NCI-H774 (cell line): ENCODE measurements around the gene BMPR1A.

Source experiments
- DNase-seq: peaks from one replicate; lab custom pipeline; 2025; lab: John Stamatoyannopoulos, UW

The BMPR1A gene

DNA sequence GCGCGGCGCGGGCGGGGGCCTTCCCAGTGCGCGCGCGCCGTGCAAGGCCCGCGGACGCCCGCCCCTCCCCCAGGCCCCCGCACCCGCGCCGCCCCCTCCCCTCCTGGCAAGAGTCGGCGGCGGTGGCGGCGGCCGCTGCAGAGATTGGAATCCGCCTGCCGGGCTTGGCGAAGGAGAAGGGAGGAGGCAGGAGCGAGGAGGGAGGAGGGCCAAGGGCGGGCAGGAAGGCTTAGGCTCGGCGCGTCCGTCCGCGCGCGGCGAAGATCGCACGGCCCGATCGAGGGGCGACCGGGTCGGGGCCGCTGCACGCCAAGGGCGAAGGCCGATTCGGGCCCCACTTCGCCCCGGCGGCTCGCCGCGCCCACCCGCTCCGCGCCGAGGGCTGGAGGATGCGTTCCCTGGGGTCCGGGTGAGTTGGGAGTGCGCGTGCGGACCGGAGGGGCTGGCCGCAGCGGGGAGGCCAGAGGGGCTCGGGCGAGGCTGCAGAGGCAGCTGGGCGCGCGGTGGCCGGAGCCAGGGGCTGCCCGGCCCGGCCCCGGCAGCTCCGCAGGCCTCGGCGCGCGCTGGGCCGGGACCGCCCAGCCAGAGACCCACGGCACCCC, at the start of gene BMPR1A:
TSS of gene BMPR1A (plus strand) at position 109 of the 602 bp plus-strand sequence. CDS start 119,400 bp downstream, outside the sequence.
- DNase-seq: no peak

DNA sequence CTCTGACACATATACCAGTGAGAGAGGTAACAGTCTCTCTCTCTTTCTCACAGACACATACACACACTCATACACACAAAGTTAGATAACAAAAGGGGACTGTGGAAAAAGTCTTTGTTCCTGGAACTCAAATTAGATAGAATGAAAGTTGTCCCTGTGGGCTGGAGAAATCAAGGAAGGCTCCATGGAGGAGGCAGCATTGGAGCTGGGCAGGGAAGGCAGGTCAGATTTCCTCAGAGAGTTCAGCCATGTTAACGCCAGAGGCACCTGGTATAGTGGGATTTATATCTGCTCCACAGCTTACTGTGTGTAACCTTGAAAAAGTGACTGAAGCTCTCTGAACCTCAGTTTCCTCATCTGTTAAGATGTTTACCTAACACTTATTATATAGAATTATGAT, 49.4 kb upstream of the BMPR1A start:
- no peak for DNase-seq

DNA sequence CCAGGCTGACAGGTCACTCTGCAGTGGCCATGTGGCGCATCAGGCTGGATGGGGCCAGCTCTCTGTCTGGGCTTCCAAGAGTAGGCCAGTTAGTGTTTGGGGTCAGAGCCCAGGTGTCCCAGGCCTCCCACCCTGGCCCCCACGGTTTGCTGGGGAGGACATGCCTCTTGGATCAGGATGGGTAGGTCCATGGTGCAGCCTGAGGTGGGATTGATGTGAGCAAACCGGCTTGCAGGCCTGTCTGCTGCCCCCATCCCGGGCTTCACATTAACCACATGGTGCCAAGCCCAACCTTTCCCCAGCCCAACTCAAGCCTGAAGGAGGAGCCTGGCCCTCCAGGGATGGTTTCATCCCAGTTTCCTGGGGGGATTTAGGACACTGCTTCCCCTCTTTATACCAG, 48.9 kb upstream of the BMPR1A start:
- DNase-seq: no peak

DNA sequence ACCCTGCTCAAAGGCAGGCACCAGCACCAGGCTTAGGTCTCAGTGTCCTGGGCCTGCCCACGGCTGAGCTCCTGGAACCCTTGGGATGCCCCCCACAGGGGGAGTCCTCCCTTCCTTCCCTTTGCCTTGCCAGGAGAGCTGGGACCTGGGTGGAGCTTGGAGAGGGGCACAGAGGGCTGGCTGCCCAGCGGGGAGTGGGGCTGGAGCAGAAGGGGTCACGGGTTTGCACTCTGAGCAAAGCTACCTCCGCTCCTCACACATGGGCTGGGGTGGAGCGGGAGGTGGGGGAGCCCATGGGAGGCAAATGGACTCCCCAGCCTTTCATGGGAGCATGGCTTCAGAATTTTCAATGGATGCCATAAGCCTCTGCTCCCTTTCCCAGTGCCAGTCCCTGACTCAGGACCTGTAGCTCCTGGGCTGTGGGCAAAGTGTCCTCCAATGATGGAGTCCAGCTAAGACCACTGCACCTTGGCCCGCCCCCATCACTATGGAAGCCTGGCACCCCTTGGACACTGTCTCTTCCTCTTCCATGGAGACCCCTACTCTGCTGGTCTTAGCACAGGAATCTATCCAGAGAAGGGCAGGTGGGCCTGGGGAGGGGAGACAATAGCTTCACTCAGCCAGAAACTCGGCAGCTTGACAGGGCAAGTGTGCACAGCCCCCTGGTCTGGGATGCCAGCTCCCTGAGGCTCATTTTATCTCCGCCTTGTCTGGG, 48.2 kb upstream of the BMPR1A start:
- DNase-seq: no peak

DNA sequence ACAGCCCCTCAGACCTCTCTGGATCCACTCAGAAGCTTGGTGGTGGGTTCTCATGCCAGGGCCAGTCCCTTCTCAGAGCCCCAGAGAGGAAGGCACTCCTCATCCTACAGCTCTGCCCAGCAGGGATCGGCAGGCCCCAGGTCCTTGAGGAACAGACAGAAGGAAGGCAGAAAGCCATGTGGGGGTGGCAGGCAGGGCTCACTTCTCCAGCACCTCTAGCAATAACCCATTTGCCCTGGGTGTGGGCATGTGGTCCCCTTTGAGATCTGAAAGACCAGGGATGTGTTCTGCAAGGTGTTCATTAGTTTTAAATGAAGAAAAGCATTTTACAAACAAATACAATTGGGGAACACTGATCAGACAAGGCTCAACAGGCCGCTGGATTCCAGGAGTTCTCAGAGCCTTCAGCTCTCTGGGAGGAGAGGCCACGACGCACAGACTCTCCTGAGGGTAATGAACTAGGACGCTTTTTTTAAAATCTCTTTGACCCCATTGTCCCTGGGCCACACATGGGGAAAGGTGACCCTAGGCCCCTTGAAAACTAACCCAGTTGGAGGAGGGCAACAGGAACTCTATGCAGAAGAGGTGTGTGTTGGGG, 47.5 kb upstream of the BMPR1A start:
- DNase-seq: no peak

DNA sequence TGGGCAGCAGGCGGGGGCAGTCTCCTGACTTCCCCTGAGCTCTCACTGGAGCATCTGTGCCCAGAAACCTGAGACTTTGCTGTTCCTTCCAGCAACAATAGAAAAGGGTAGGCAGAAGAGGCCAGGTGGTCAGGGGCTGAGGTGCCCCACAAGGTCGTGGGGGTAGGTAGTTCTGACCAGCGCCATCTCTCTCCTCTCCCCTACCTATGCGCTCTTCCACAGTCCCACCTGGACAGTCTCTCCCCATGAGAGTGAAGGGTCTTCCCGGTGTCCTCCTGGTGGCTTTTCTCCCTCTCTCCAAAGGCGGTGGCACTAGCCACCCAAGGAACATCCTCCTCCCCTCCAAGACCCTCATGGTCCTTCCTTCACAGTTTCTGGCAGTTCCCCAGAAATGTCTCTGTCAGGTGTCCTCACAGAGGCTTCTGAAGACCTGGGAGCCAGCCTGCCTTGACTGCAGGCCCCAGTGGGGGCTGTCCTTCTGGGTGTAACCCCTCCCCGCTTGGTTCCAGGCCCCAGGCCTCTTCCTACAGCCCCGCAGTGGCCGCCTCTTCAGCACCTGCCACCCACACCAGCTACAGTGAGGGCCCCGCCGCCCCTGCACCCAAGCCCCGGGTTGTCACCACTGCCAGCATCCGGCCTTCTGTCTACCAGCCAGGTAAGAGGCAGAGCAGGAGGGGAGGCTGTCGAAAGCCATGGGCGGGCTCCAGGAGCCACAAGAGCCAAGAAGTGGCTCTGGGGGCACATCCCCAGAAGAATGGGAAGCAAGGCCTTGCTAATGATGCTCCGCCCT, 46.8 kb upstream of the BMPR1A start:
- DNase-seq: no peak

DNA sequence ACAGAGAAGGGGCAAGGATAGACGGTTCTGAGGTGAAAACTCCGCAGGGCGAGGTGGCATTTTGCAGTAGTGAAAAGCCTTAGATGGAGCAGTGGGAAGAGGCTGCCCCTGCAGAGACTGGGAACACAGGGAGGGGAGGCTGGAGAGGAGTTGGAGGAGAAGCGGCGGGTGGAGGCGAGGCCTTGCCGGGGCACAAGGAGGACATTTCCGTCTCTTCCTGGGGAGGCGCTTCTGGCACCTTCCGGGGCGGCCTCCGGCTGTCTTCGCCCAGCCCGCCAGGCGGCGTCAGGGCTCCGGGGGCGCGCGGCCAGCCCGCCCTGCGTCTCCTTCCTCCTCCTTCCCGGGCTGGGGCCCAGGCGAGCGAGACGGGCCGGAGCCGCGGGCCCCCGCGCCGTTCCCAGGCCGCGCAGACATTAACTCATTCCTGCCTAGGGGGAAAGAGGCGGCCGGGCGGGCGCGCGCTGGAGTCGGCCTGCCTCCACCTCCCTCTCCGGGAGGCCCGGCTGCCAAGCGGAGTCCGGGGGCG, 45.4 kb upstream of the BMPR1A start:
- DNase-seq: peak; percentile 26

DNA sequence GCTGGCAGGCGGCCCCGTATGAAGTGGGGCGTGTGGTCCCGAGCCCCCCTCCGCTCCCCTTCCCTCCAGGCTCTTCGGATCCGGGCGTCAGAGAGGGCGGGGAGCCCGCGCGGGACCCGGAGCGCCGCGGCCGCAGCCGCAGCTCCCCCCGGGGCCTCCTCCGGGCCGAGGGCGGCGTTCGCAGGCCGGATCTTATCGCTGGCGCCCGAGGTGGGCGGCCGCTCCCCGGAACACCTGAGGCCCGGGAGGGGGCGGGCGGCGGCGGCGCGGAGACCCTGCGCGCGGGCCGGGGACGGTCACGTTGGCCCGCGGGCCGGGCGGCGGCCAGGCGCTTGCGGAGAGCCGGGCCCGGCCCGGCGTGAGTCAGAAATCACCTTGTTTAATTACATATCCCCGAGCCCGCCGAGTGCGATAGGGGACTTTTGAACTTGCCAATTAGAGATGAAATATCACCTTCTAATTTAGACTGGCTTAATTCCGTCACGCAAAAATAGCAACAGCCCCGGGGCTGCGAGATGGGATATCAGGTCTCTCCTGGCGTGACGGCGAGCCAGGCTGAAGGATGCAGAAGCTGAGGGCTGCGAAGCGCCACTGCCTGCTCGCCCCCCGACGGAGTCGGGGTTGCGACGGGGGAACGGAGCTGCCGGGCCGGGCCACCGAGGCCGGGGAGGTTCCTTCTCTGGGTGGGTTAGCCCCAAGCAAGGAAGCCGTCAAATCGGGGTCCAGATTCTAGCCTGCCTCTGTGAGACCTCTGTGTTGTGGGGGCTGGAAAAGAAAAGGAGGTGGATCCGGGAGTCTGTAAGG, 44.7 kb upstream of the BMPR1A start:
- no peak for DNase-seq

DNA sequence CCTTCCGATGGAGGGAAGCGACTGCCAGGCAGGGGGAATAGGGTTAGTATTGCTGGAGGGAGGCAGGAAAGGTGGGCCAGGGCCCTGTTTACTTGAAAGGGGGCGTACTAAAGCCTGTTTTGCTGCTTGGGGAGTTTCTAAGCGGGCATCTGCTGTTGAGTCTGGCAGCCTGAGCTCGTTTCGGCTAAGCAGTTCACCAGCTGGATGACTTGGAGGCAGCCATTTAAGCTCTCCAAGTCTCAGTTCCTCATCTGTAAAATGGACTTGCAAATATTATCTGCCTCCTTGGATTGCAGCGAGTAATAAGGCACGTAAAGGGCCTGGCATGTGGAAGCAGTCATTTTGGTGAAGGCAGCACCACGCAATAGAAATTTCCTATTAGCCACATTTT, 44.1 kb upstream of the BMPR1A start:
- DNase-seq: no peak

DNA sequence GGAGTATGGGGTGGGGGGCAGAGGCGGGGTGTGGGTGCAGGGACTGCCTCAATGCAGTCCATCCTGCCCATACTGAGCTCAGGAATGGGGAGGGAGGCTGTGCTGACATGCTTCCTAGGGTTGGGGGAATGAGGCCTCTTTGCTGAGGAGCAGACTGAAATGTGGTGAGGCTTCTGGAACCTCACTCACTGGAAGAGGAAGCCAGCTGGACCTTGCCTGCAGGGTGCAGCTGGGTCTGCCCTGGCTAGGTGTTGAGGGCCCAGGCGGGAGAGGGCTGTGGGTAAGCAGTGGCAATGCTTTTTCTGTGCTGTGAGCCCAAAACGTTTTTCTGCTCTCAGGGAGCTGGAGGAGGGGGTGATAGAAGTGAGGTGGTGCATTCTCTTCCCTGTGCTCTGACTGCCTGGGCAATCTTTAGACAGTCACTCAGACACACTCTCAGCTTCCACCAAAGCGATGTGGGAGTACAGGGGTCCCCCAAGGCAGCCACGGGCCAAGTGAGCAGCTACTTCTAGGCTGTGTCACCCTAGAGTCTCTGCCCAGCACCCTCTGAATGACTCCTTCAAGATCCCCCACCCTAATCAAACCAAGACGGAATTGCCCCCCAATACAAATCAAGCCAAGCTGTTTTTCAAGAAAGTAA, 41.1 kb upstream of the BMPR1A start:
- no peak for DNase-seq

DNA sequence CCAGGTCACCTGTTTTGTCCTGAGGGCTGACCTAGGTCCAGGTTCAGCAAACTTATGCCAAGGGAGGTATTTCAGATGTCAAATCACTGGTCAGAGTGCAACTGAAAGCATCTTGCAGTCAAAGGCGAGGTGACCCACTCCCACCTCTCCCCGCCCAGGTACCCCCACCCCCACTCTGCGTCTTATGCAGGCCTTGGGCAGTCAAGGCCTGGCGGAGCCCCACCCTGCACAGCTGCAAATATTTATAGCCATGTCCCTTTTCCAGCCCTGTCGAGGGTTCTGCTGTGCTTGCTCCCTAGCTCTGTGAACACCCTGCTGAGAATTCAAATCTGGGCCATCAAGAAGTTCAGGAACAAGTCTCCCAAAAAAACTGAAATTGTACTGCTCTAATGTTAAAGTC, 40.6 kb upstream of the BMPR1A start:
- no peak for DNase-seq

DNA sequence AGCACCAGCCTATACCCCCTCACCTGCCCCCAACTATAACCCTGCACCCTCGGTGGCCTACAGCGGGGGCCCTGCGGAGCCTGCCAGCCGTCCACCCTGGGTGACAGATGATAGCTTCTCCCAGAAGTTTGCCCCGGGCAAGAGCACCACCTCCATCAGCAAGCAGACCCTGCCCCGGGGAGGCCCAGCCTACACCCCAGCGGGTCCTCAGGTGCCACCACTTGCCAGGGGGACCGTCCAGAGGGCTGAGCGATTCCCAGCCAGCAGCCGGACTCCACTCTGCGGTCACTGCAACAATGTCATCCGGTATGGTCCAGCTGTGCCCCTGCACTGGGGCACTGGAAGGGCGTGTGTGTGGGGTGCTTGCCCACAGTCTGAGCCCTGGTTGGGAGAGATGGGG, 40.0 kb upstream of the BMPR1A start:
- DNase-seq: no peak

DNA sequence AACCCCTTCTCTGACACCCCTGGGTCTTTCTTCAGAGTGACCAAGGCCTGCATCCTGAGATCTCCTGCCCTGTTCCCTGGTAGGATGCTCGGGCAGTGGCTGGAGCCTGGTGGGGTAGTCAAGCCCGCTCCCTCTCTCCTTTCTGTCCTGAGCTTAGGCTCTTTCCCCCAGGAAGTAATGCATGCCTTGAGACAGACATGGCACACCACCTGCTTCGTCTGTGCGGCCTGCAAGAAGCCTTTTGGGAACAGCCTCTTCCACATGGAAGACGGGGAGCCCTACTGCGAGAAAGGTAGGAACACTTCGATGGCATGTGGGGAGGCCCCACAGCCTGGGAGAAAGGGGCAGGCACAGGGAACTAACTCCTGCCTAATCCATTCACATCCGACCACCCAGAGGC, 37.9 kb upstream of the BMPR1A start:
- no peak for DNase-seq

DNA sequence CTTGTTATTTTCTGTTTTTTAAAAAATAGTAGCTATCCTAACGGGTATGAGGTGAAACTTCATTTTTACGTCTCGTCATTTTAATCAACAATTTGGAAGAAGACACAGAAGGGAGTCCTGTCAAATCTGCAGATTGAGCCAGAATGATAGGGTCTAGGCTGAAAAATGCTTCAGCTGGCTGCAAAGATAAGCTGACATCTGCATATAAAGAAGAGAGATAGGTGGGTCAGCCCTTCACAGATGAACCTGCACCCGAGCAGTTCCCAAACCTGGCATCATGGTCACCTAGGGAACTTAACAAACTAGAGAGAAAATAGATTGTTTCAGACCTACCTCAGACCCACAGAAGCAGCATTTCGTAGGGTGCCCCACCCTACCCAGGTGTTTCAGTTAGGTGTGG, 35.2 kb upstream of the BMPR1A start:
- no peak for DNase-seq

DNA sequence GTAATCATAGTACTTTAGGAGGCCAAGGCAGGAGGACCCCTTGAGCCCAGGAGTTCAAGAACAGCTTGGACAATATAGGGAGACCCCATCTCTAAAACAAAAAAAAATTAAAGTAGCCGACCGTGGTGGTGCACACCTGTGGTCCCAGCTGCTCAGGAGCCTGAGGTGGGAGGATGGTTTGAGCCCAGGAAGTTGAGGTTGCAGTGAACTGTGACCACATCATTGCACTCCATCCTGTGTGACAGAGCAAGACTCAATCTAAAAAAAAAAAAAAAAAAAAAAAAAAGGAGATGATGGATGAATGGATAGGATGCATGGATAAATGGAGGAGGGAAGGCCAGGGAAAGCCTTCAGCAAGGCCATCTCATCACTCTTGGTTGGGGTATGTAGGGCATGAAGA, 33.4 kb upstream of the BMPR1A start:
- DNase-seq: no peak

DNA sequence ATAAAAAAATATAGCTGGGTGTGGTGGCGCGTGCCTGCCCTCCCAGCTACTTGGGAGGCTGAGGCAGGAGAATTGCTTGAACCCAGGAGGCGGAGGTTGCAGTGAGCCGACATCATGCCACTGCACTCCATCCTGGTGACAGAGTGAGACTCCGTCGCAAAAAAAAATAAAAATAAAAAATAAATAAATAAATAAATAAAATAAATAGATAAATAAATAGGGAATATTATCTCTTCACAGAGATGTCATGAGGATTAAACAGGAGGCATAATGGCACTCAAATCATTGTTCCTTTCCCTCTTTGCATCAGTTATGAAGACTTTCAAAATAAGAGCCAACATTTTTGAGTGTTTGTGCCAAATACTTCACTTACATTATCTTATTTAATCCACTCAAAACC, 32.0 kb upstream of the BMPR1A start:
- no peak for DNase-seq

DNA sequence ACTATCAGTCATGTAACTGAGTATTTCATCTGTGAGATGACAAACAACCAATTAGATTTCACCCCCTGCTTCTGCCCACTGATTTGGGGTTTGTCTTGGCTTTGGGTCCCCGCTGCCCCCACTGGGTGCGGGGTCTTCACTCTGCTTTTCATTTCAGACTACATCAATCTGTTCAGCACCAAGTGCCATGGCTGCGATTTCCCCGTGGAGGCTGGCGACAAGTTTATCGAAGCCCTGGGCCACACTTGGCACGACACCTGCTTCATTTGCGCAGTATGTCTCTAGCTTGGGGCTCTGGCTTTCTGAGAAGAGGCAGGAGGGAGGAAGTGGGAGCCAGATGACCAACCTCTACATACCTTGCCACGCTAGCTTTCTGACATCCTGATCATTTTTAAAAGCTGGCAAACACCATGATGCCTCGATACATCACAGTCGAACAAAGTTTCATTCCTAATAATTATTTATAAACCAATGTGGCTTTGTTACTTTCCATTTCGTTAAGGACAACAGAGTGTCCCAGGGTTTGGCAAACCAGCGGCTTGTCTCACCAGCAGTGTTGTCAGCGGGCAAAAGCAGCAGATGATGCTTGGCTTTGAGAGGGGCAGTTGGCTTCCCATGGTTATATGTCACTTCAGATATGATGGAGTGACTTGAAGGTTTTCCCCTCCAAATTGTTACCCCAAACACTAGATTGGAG, 30.3 kb upstream of the BMPR1A start:
- DNase-seq: no peak

DNA sequence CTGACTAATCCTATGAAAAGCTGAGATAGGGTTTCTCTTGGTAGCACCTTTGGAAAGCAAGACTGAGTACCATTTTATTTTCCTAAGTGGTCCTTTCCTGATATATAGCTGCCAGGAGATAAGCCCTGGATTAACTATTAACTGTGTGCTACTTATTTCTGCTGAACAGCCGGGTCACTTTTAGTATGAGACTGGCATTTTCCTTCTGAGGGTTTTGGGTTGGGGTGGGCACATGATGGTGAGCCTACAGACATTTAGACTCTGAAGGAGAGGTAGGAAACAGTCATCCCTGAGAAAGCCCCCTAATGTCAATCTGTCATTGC, 29.8 kb upstream of the BMPR1A start:
- no peak for DNase-seq

DNA sequence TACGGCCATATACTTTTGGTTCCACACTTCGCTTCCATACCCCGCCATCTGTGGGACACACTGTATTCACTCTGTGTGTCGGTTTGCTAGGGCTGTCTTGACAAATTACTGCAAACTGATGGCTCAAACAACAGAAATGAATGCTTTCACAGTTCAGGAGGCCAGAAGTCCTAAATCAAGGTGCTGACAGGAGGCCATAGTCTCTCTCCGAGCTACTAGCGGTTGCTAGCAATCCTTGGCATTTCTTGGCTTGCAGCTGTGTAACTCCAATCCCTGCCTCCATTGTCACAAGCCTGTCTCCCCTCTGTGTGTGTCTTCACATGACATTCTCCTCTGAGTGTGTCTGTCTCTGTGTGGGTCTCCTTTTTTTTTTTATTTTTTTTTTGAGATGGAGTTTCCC, 28.9 kb upstream of the BMPR1A start:
- DNase-seq: no peak

DNA sequence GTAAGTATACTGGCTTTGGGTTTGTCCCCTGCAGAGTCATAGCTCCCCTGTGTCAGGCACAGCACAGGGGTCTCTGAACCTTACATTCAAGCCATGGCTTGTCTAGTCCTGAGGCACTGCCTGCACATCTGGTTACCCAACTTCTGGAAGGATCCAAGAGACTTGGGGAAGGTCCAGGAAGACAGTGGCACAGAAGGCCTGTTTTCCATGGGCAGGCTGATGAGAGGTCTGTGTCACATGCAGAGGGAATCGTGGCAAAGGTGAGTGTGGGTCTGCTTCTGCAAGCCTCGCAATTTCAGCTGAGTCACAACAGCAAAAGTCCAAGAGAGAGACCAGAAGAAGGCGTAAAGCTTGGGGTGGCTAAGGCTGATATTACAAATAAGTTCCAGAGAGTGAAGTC, 28.4 kb upstream of the BMPR1A start:
- DNase-seq: no peak

DNA sequence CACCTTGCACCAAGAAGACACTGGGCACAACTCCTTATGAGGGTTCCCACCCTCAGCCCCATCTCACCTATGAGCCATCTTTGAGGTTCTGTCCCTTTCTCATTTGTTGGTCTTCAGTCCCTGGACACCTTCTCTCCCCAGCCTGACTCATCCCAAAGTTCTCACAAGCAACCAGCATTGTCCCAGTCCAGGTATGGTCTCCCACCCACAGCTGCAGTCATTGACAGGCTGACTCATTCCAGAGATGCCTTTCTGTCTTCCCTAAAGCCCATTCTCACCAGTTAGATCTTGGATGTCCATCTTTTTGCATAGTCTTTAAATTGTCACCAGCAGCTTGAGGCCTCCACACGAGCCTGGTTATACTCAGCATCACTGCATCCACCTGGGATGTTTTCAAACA, 26.7 kb upstream of the BMPR1A start:
- no peak for DNase-seq
